ENCODE results near the gene UBE2E2.

Gene UBE2E2

GRCh38 chr3:23206366-23206765 is 3.2 kb downstream of the UBE2E2 start:
- no peak for TF ChIP-seq MAX (IDR thresholded peaks at IDR 0.05)
- no peak for TF ChIP-seq RAD21 (IDR thresholded peaks at IDR 0.05; ENCODE audit: low read depth)
- TF ChIP-seq FOXM1 (IDR thresholded peaks at IDR 0.05; ENCODE audit: borderline replicate concordance, low read depth): no peak
- TF ChIP-seq USF1 (IDR thresholded peaks at IDR 0.05): no peak
- TF ChIP-seq EP300 (IDR thresholded peaks at IDR 0.05; ENCODE audit: borderline replicate concordance): no peak
- no peak for TF ChIP-seq CREB1 (IDR thresholded peaks at IDR 0.05; ENCODE audit: low read depth)
- TF ChIP-seq TAF1 (IDR thresholded peaks at IDR 0.05; ENCODE audit: low read depth): no peak
- no peak for TF ChIP-seq EGR1 (IDR thresholded peaks at IDR 0.05)
- no peak for TF ChIP-seq TEAD4 (IDR thresholded peaks at IDR 0.05)
- TF ChIP-seq TCF12 (IDR thresholded peaks at IDR 0.05; ENCODE audit: low read depth): no peak
- TF ChIP-seq CEBPB (IDR thresholded peaks at IDR 0.05): no peak
- no peak for TF ChIP-seq NFIC (IDR thresholded peaks at IDR 0.05)
- no peak for TF ChIP-seq YY1 (IDR thresholded peaks at IDR 0.05; ENCODE audit: low read depth)

GRCh38 chr3:23209103-23209502 is 6.0 kb downstream of the UBE2E2 start:
- TF ChIP-seq NFIC (IDR thresholded peaks at IDR 0.05): no peak
- no peak for TF ChIP-seq RAD21 (IDR thresholded peaks at IDR 0.05; ENCODE audit: low read depth)
- TF ChIP-seq TCF12 (IDR thresholded peaks at IDR 0.05; ENCODE audit: low read depth): no peak
- TF ChIP-seq EGR1 (IDR thresholded peaks at IDR 0.05): no peak
- no peak for TF ChIP-seq EP300 (IDR thresholded peaks at IDR 0.05; ENCODE audit: borderline replicate concordance)
- TF ChIP-seq TEAD4 (IDR thresholded peaks at IDR 0.05): no peak

- TF ChIP-seq EP300 (IDR thresholded peaks at IDR 0.05; ENCODE audit: borderline replicate concordance): no peak
- TF ChIP-seq FOXM1 (IDR thresholded peaks at IDR 0.05; ENCODE audit: borderline replicate concordance, low read depth): no peak
- no peak for TF ChIP-seq ZBTB7A (IDR thresholded peaks at IDR 0.05; ENCODE audit: low read depth)
- no peak for TF ChIP-seq USF1 (IDR thresholded peaks at IDR 0.05)
- TF ChIP-seq NFIC (IDR thresholded peaks at IDR 0.05): no peak
- no peak for TF ChIP-seq RAD21 (IDR thresholded peaks at IDR 0.05; ENCODE audit: low read depth)
- TF ChIP-seq TEAD4 (IDR thresholded peaks at IDR 0.05): no peak
- TF ChIP-seq CREB1 (IDR thresholded peaks at IDR 0.05; ENCODE audit: low read depth): no peak
- TF ChIP-seq REST (IDR thresholded peaks at IDR 0.05; ENCODE audit: low read depth): no peak
- no peak for TF ChIP-seq TAF1 (IDR thresholded peaks at IDR 0.05; ENCODE audit: low read depth)
- no peak for TF ChIP-seq CEBPB (IDR thresholded peaks at IDR 0.05)
- no peak for TF ChIP-seq EGR1 (IDR thresholded peaks at IDR 0.05)
- no peak for TF ChIP-seq YY1 (IDR thresholded peaks at IDR 0.05; ENCODE audit: low read depth)
- TF ChIP-seq TCF12 (IDR thresholded peaks at IDR 0.05; ENCODE audit: low read depth): no peak
- TF ChIP-seq MAX (IDR thresholded peaks at IDR 0.05): no peak
Observed at GRCh38 chr3:23209747-23210487, 6.8 kb downstream of the UBE2E2 start.

- TF ChIP-seq YY1 (IDR thresholded peaks at IDR 0.05; ENCODE audit: low read depth) (no peak), USF1 (IDR thresholded peaks at IDR 0.05) (no peak), CREB1 (IDR thresholded peaks at IDR 0.05; ENCODE audit: low read depth) (no peak), NFIC (IDR thresholded peaks at IDR 0.05) (no peak), FOXM1 (IDR thresholded peaks at IDR 0.05; ENCODE audit: borderline replicate concordance, low read depth) (no peak), RAD21 (IDR thresholded peaks at IDR 0.05; ENCODE audit: low read depth) (no peak), ZBTB7A (IDR thresholded peaks at IDR 0.05; ENCODE audit: low read depth) (no peak), EP300 (IDR thresholded peaks at IDR 0.05; ENCODE audit: borderline replicate concordance) (no peak), EGR1 (IDR thresholded peaks at IDR 0.05) (no peak)
Observed at GRCh38 chr3:23213813-23214212, 10.7 kb downstream of the UBE2E2 start.

- TF ChIP-seq CEBPB (IDR thresholded peaks at IDR 0.05) (no peak), TEAD4 (IDR thresholded peaks at IDR 0.05) (no peak), EGR1 (IDR thresholded peaks at IDR 0.05) (no peak), CREB1 (IDR thresholded peaks at IDR 0.05; ENCODE audit: low read depth) (no peak), FOXM1 (IDR thresholded peaks at IDR 0.05; ENCODE audit: borderline replicate concordance, low read depth) (no peak), USF1 (IDR thresholded peaks at IDR 0.05) (no peak), RAD21 (IDR thresholded peaks at IDR 0.05; ENCODE audit: low read depth) (no peak), TAF1 (IDR thresholded peaks at IDR 0.05; ENCODE audit: low read depth) (no peak), MAX (IDR thresholded peaks at IDR 0.05) (no peak), REST (IDR thresholded peaks at IDR 0.05; ENCODE audit: low read depth) (no peak), EP300 (IDR thresholded peaks at IDR 0.05; ENCODE audit: borderline replicate concordance) (no peak), NFIC (IDR thresholded peaks at IDR 0.05) (no peak), ZBTB7A (IDR thresholded peaks at IDR 0.05; ENCODE audit: low read depth) (no peak)
Observed at GRCh38 chr3:23217872-23218554, 14.9 kb downstream of the UBE2E2 start.

Data from Ishikawa (cell line).